Fibroblast of the conjunctiva (primary cell): ENCODE data around the gene UST.

Source experiments
- DNase-seq: peaks from one replicate; pipeline ENCODE4 v3.0.0-alpha.2; 2010; ENCODE audit warnings: low read depth

The UST gene

GRCh38 chr6:148746363-148747144 is at the start of gene UST:
UST (plus strand) TSS chr6:148747030; CDS start chr6:148747431, 401 bp downstream.
- peak; percentile 96 for DNase-seq

- DNase-seq = no peak
Measured at GRCh38 chr6:148697895-148698440, 48.9 kb upstream of the UST start.

- DNase-seq = no peak
Measured at GRCh38 chr6:148698671-148699180, 48.1 kb upstream of the UST start.

GRCh38 chr6:148700047-148700715 is 46.6 kb upstream of the UST start:
- no peak for DNase-seq

- DNase-seq = no peak
Measured at GRCh38 chr6:148700741-148701311, 46.0 kb upstream of the UST start.

- DNase-seq = no peak
Measured at GRCh38 chr6:148701375-148701774, 45.5 kb upstream of the UST start.

- DNase-seq = no peak
Measured at GRCh38 chr6:148703900-148704299, 42.9 kb upstream of the UST start.

GRCh38 chr6:148704400-148705246 is 42.2 kb upstream of the UST start:
- no peak for DNase-seq

GRCh38 chr6:148708707-148709106 is 38.1 kb upstream of the UST start:
- no peak for DNase-seq

GRCh38 chr6:148709577-148709976 is 37.3 kb upstream of the UST start:
- no peak for DNase-seq

- no peak for DNase-seq
Measured at GRCh38 chr6:148711833-148712654, 34.8 kb upstream of the UST start.

- DNase-seq = no peak
Measured at GRCh38 chr6:148713033-148713738, 33.6 kb upstream of the UST start.

- no peak for DNase-seq
Measured at GRCh38 chr6:148713921-148714320, 32.9 kb upstream of the UST start.

- DNase-seq = no peak
Measured at GRCh38 chr6:148716811-148717210, 30.0 kb upstream of the UST start.

GRCh38 chr6:148720406-148720805 is 26.4 kb upstream of the UST start:
- no peak for DNase-seq

GRCh38 chr6:148720897-148721296 is 25.9 kb upstream of the UST start:
- no peak for DNase-seq

- DNase-seq = peak; percentile 62
Measured at GRCh38 chr6:148723484-148723883, 23.3 kb upstream of the UST start.

- no peak for DNase-seq
Measured at GRCh38 chr6:148724428-148724827, 22.4 kb upstream of the UST start.

GRCh38 chr6:148727104-148727503 is 19.7 kb upstream of the UST start:
- DNase-seq = no peak

GRCh38 chr6:148735989-148736388 is 10.8 kb upstream of the UST start:
- no peak for DNase-seq
